ENCODE results near the gene HPRT1.

DNA sequence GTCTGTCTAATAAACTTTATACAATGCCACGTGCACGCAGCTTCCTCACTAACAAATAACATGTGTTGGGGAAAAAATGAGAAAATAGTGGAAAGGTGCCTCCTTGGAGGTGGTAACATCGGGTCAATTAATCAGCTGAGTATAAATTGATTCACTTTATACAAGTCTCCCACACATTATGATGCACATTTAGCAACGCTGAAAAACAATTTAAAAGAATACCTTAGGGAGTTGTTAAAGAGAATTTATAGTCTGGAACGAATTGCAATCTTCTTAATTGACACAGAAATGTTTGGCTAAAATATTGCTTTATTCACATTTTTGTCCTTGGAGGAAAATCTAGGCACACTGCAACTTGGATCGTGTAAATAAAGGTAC lies 84.2 kb downstream of the HPRT1 start:
- no peak for TF ChIP-seq POLR2A (IDR thresholded peaks at IDR 0.05; ENCODE audit: low read length)
- TF ChIP-seq GATA1 (IDR thresholded peaks at IDR 0.05; ENCODE audit: low read depth, low read length): no peak

Measured in erythroblast (primary cell).